Activated naive CD8-positive, alpha-beta T cell treated with anti-CD3 and anti-CD28 coated beads, Interleukin-2, amount 10 ng/mL, durations not matched to agents 7 days and 5 days (primary cell): ENCODE data around the gene CTDNEP1. TPM values are rescaled to one million over a fixed set of nuclear protein-coding genes. Genes with fewer than 3 reads are reported as not detected.

Experiments
- ATAC-seq: fragments of 150-1000 bp; cut with Tn5 transposase; one replicate; pipeline ENCODE4 v1.10.0; 2021; ENCODE audit warnings: low read depth, moderate library complexity
- POLR2A ChIA-PET: fragments of 350-600 bp; sonication (Branson Sonifier 250); formaldehyde crosslinking; loops from one replicate; lab custom pipeline; 2021; ENCODE audit warnings: antibody characterized with exemption; lab: Charles Lee
- DNase-seq: peaks from one replicate; pipeline ENCODE4 v3.0.0; 2021
- H3K27ac Mint-ChIP-seq: one replicate; pipeline ENCODE4 v1.8.0; 2022; ENCODE audit warnings: mild to moderate bottlenecking, mixed read lengths
- H3K27me3 Mint-ChIP-seq: one replicate; pipeline ENCODE4 v1.8.0; 2022; ENCODE audit warnings: mild to moderate bottlenecking, moderate library complexity, mixed read lengths
- H3K36me3 Mint-ChIP-seq: one replicate; pipeline ENCODE4 v1.8.0; 2021; ENCODE audit warnings: mild to moderate bottlenecking, mixed read lengths
- H3K4me1 Mint-ChIP-seq: one replicate; pipeline ENCODE4 v1.8.0; 2021; ENCODE audit warnings: mixed read lengths
- H3K4me3 Mint-ChIP-seq: one replicate; pipeline ENCODE4 v1.8.0; 2022; ENCODE audit warnings: mild to moderate bottlenecking, moderate library complexity, mixed read lengths
- H3K9me3 Mint-ChIP-seq: one replicate; pipeline ENCODE4 v1.8.0; 2021; ENCODE audit warnings: mixed read lengths
- total RNA-seq, 2 experiments: library from RNA; stranded (reverse); gene quantifications; one replicate each; pipeline ENCODE4 v1.2.3, GENCODE V29; 2021

CTDNEP1 gene
- total RNA-seq, 2 experiments from 2014 or later: 157 to 160 TPM

DNA sequence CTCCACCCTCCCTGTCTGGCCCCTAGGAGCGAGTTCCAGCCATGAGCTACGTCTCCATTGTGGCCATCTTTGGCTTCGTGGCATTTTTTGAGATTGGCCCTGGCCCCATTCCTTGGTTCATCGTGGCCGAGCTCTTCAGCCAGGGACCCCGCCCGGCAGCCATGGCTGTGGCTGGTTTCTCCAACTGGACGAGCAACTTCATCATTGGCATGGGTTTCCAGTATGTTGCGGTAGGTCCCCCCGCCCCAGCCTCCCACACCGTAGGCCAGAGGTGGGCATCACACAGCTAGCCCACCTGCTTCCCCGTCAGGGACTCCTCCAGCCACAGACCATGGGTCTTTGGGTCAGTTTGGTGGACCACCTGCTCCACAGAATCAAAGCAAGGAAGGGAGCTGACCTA lies 34.1 kb upstream of the CTDNEP1 start:
- ATAC-seq (no peak), DNase-seq (no peak)
- Mint-ChIP-seq H3K27ac (no peak overlapping the region), H3K27me3 (peaks cover 34% of the 10 kb centered on the region), H3K4me1 (peaks cover 8% of the 10 kb centered on the region), H3K36me3 (no peaks in the 10 kb centered on the region), H3K9me3 (no peaks in the 10 kb centered on the region), H3K4me3 (no peak overlapping the region)
- POLR2A ChIA-PET: interaction anchor here (0.6 to 1.2 kb wide), 3 partner anchors 29 to 313 kb away, joined by 3 to 4 read pairs (median 4); partner anchors contain the start of gene ACAP1

DNA sequence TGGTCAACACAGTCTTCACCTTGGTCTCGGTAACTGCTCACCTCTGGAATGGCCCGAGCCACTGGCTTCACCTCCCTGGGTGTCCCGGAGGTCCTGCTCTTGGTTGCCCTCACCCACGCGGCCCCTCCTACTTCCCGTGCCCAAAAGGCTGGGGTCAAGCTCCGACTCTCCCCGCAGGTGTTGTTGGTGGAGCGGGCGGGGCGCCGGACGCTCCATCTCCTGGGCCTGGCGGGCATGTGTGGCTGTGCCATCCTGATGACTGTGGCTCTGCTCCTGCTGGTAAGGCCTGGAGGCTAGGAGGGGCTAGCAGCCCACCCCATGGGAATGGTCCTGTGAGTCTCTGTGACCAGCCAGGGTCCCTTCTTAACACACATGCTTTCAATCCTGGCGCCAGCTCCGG lies 33.4 kb upstream of the CTDNEP1 start:
- Mint-ChIP-seq H3K36me3 (no peaks in the 10 kb centered on the region), H3K4me3 (no peak overlapping the region), H3K9me3 (no peaks in the 10 kb centered on the region), H3K4me1 (peaks cover 14% of the 10 kb centered on the region), H3K27me3 (peaks cover 32% of the 10 kb centered on the region), H3K27ac (no peak overlapping the region)
- POLR2A ChIA-PET: interaction anchor here (0.5 to 0.6 kb wide), 2 partner anchors 28 to 83 kb away, joined by 3 to 4 read pairs; no protein-coding TSS in a partner anchor
- ATAC-seq: no peak
- no peak for DNase-seq

DNA sequence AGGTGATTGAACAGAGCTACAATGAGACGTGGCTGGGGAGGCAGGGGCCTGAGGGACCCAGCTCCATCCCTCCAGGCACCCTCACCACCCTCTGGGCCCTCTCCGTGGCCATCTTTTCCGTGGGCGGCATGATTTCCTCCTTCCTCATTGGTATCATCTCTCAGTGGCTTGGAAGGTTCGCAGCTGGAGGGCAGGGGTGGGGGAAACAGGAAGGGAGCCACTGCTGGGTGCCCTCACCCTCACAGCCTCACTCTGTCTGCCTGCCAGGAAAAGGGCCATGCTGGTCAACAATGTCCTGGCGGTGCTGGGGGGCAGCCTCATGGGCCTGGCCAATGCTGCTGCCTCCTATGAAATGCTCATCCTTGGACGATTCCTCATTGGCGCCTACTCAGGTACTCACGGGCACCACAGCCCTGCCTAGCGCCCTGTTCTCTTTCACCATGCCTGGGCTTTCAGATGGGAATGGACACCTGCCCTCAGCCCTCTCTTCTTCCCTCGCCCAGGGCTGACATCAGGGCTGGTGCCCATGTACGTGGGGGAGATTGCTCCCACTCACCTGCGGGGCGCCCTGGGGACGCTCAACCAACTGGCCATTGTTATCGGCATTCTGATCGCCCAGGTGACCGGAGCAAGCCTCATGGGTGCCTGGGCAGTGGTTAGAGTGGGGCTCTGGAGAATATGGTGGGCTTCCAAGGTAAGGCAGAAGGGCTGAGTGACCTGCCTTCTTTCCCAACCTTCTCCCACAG lies 32.1 kb upstream of the CTDNEP1 start:
- H3K9me3 Mint-ChIP-seq: no peaks in the 10 kb centered on the region
- H3K4me1 Mint-ChIP-seq: peaks cover 14% of the 10 kb centered on the region
- H3K36me3 Mint-ChIP-seq: no peaks in the 10 kb centered on the region
- H3K27ac Mint-ChIP-seq: no peak overlapping the region
- ATAC-seq (no peak), DNase-seq (no peak)
- H3K27me3 Mint-ChIP-seq: peaks cover 35% of the 10 kb centered on the region
- POLR2A ChIA-PET: no interaction called here
- H3K4me3 Mint-ChIP-seq: no peak overlapping the region

DNA sequence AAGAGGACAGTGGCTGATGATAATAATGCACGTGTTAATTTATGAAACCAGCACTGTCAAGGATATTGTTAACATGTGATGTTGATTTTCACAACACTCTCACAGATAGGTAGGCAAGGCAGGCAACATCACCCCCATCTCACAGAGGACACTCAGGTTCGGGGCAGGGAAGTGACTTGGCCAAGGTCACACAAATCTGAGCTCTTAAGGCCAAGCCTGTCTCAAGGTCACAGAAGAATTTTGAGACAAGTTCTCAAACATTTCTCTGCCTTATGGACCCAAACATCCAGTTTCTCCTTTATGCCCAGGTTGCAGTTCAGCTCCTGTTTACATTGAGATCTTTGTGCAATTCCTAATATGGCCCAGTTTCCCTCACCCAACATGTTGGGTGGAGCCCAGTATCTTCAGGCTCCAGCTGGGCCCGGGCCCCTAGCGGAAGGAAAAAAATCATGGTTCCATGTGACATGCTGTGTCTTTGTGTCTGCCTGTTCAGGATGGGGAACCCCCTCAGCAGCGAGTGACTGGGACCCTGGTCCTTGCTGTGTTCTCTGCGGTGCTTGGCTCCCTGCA lies 31.3 kb upstream of the CTDNEP1 start:
- H3K4me3 Mint-ChIP-seq: no peak overlapping the region
- peaks cover 14% of the 10 kb centered on the region for H3K4me1 Mint-ChIP-seq
- peaks cover 29% of the 10 kb centered on the region for H3K27me3 Mint-ChIP-seq
- no peaks in the 10 kb centered on the region for H3K36me3 Mint-ChIP-seq
- no peaks in the 10 kb centered on the region for H3K9me3 Mint-ChIP-seq
- ATAC-seq (no peak), DNase-seq (no peak)
- H3K27ac Mint-ChIP-seq: no peak overlapping the region
- POLR2A ChIA-PET: interaction anchor here (1.0 to 2.7 kb wide), 3 partner anchors 30 to 201 kb away, joined by 3 to 7 read pairs (median 3); partner anchors contain the start of gene POLR2A

DNA sequence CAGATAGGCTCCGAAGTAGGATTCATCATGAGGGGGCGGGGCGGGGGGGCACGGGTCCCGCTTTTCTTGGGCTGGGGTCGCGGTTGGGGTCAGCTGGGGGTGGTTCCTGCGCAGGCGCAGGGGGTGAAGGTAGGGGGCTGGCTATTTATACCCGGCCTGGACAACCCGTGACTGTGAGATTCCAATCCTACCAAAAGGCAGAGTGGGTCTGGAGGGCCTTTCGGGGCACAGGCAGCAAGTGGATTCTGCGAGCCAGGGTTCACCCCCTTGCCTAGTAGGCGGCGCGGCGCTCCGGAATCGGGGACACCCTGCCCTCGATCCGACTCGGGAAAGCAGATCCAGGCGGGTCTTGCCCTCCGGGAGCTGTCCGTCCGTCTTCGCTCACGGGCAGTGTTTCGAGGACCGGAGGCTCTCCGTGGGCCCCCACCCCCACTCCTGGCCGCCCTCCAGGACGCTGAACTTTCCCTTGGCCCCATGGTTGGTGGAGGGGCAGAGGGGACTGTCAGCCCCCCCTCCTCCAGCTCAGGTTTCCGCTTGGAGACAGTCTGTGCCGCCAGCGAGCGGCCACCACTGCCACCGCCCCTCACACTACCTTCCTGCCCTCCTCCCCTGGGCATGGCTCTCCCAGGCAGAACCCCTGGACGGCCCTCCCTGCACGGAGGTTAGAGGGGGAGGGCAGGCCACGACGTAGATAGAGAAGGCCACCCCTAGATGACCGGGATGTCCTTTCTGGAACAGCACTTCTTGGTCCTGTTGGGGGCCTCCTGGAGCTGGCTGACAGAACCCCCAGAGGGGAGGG lies 30.6 kb upstream of the CTDNEP1 start:
- no peak for ATAC-seq
- Mint-ChIP-seq H3K27me3 (peaks cover 27% of the 10 kb centered on the region), H3K4me1 (peaks cover 14% of the 10 kb centered on the region), H3K36me3 (no peaks in the 10 kb centered on the region), H3K9me3 (no peaks in the 10 kb centered on the region), H3K4me3 (peak overlapping the region; percentile 80), H3K27ac (no peak overlapping the region)
- DNase-seq: no peak
- POLR2A ChIA-PET: interaction anchor here (1.0 to 2.7 kb wide), 8 partner anchors 10 to 406 kb away, joined by 3 to 7 read pairs (median 4); partner anchors contain the start of genes ACADVL, ACAP1, DLG4 and POLR2A

DNA sequence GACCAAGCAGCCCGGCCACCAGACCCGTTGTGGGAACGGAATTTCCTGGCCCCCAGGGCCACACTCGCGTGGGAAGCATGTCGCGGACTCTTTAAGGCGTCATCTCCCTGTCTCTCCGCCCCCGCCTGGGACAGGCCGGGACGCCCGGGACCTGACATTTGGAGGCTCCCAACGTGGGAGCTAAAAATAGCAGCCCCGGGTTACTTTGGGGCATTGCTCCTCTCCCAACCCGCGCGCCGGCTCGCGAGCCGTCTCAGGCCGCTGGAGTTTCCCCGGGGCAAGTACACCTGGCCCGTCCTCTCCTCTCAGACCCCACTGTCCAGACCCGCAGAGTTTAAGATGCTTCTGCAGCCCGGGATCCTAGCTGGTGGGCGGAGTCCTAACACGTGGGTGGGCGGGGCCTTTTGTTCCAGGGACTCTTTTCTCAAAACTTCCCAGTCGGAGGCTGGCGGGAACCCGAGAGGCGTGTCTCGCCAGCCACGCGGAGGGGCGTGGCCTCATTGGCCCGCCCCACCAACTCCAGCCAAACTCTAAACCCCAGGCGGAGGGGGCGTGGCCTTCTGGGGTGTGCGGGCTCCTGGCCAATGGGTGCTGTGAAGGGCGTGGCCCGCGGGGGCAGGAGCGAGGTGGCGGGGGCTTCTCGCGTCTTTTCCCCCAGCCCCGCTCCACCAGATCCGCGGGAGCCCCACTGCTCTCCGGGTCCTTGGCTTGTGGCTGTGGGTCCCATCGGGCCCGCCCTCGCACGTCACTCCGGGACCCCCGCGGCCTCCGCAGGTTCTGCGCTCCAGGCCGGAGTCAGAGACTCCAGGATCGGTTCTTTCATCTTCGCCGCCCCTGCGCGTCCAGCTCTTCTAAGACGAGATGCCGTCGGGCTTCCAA lies 29.8 kb upstream of the CTDNEP1 start, which contains the start of gene SLC2A4:
Gene SLC2A4 (plus strand): TSS at position 645 of the 879 bp plus-strand sequence. CDS start 217 bp downstream, at position 862.
- Mint-ChIP-seq H3K36me3 (no peaks in the 10 kb centered on the region), H3K4me3 (peak within 1 kb of the TSS; percentile 80), H3K27me3 (peaks cover 30% of the 10 kb centered on the region), H3K9me3 (no peaks in the 10 kb centered on the region), H3K4me1 (peaks cover 14% of the 10 kb centered on the region), H3K27ac (no peak within 1 kb of the TSS)
- DNase-seq (peak; percentile 89), ATAC-seq (peak; percentile 74)
- POLR2A ChIA-PET: interaction anchor here (0.7 to 2.7 kb wide), 8 partner anchors 11 to 407 kb away, joined by 3 to 7 read pairs (median 4); partner anchors contain the start of genes ACADVL, ACAP1, DLG4 and WRAP53

DNA sequence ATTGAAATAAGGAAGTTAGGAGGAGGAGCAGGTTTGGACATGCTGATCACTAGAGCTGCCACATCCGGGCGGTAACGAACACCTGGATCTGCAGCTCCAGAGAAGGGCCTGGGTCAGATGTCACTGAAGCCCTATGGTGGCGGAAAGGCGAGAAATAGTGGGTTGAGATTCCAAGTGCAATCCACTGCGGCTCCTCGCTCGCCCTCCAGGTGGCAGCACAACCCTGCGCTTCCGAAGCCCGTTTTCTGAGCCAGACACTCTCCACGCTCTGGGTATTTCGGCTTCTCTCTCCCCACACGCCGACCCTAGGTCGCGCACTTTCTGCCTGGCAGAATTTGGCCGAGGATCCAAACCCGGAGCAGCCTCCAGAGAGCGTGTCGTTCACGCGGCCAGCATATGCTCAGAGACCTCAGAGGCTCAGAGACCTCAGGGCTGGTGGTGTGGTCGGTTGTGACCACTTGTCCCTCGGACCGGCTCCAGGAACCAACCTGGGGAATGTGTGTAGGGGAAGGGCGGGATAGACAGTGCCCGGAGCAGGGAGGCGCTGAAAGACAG lies 29.1 kb upstream of the CTDNEP1 start:
- peaks cover 28% of the 10 kb centered on the region for H3K27me3 Mint-ChIP-seq
- H3K4me1 Mint-ChIP-seq: peaks cover 14% of the 10 kb centered on the region
- no peaks in the 10 kb centered on the region for H3K9me3 Mint-ChIP-seq
- DNase-seq (peak; percentile 90), ATAC-seq (peak; percentile 75)
- no peak overlapping the region for H3K27ac Mint-ChIP-seq
- peak overlapping the region; percentile 80 for H3K4me3 Mint-ChIP-seq
- H3K36me3 Mint-ChIP-seq: no peaks in the 10 kb centered on the region
- POLR2A ChIA-PET: interaction anchor here (0.5 to 2.7 kb wide), 8 partner anchors 12 to 407 kb away, joined by 3 to 7 read pairs (median 5); partner anchors contain the start of genes ACADVL, DLG4 and WRAP53

DNA sequence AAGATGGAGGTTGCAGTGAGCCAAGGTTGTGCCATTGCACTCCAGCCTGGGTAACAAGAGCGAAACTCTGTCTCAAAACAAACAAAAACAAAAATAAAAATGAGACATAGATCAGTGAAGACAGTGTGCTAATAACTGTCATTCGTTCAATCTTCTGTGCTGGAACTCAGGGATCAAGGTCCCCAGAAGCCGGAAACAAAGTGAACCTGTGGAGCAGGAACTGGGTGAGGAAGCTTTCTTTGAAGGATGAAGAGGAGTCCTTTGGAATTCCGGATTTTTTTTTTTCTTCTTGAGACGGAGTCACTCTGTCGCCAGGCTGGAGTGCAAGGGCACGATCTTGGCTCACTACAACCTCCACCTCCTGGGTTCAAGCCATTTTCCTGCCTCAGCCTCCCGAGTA lies 27.9 kb upstream of the CTDNEP1 start:
- no peaks in the 10 kb centered on the region for H3K36me3 Mint-ChIP-seq
- no peak for ATAC-seq
- no peaks in the 10 kb centered on the region for H3K9me3 Mint-ChIP-seq
- POLR2A ChIA-PET: interaction anchor here (0.6 kb wide), 1 partner anchor 482 kb away, joined by 5 read pairs; no protein-coding TSS in a partner anchor
- DNase-seq: no peak
- H3K27ac Mint-ChIP-seq: no peak overlapping the region
- no peak overlapping the region for H3K4me3 Mint-ChIP-seq
- H3K4me1 Mint-ChIP-seq: peaks cover 14% of the 10 kb centered on the region
- H3K27me3 Mint-ChIP-seq: peaks cover 28% of the 10 kb centered on the region

DNA sequence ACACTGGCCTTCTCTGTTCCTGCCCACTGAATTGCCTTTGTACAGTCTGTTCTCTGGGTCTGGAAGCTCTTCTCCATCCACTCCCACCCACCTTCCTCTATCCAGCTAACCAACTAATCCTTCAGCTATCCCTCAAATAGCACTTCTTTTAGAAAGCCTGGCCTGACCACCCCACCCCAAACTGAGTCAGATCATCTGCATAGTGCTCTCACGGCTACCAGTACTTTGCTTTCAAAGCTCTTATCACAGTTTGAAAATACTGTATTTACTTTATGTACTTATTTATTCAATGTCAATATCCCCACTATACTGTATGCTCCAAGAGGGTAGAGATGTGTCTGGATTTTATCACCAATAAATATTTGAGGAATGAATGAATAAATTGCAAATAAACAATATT lies 15.2 kb upstream of the CTDNEP1 start:
- POLR2A ChIA-PET: interaction anchor here (1.3 kb wide), 1 partner anchor 128 kb away, joined by 3 read pairs; the partner anchor contains the start of gene PLSCR3
- Mint-ChIP-seq H3K9me3 (no peaks in the 10 kb centered on the region), H3K4me3 (no peak overlapping the region), H3K27me3 (peaks cover 33% of the 10 kb centered on the region), H3K27ac (no peak overlapping the region), H3K36me3 (no peaks in the 10 kb centered on the region), H3K4me1 (peaks cover 18% of the 10 kb centered on the region)
- ATAC-seq: no peak
- DNase-seq: no peak

DNA sequence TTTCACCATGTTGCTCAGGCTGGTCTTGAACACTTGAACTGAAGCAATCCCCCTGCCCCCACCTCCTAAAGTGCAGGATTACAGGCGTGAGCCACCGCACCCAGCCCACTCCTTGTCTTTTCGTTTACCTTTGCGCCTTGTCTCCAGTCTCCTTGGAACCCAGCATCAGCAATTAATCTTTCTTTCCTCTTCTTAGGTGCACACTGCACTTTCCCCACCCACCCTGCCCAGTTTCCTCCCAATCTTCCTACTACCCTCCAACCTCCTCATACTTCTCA lies 12.2 kb upstream of the CTDNEP1 start:
- Mint-ChIP-seq H3K27me3 (peaks cover 33% of the 10 kb centered on the region), H3K4me3 (peak overlapping the region; percentile 77), H3K36me3 (no peaks in the 10 kb centered on the region), H3K9me3 (no peaks in the 10 kb centered on the region), H3K27ac (peak overlapping the region; percentile 60), H3K4me1 (peaks cover 22% of the 10 kb centered on the region)
- ATAC-seq (no peak), DNase-seq (no peak)
- POLR2A ChIA-PET: no interaction called here

DNA sequence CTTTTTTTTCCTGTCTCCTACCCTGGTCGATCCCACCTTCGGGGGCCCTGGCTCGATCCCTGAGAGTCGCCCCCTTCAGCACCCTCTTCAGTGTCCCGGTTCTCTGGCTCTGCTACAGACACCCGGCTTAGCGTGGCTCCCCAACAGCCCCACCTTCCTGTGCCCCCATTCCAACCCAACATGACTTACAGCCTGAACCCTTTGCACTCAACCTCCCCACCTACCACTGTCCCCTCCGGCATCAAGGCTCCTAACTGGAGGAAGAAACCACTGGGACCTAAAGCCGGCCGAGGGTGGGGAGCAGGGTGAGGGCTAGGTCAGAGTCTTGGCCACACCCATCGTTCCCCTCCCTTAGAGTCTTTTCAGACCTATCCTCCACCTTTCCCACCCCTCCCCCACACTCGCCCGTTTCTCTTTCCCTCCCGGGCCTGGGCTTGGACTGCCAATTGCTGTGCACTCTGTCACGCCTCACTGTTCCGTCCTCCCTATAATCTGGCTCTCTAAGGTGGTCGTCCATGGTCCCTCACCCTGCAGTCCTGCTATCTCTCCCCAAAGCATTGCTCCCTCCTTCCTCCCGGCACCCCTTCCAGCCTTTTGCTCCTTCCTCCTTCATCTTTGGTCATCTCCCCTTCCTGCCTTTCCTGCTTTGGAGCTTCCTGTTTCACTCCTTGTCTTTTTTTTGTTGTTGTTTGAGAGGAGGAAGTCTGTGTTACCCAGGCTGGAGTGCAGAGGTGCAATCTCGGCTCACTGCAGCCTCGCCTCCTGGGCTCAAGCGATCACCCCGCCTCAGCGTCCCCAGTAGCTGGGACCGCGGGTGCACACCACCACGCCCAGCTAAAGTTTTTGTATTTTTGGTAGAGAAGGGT lies 11.6 kb upstream of the CTDNEP1 start:
- ATAC-seq (peak; percentile 16), DNase-seq (peak; percentile 41)
- Mint-ChIP-seq H3K36me3 (no peaks in the 10 kb centered on the region), H3K9me3 (no peaks in the 10 kb centered on the region), H3K4me1 (peaks cover 22% of the 10 kb centered on the region), H3K27me3 (peaks cover 33% of the 10 kb centered on the region), H3K27ac (peak overlapping the region; percentile 53), H3K4me3 (peak overlapping the region; percentile 77)
- POLR2A ChIA-PET: no interaction called here
